Measurements from ENCODE around the gene PITPNM1.

GRCh38 chr11:67489203-67489884 lies 15.8 kb downstream of the PITPNM1 start:
- TF ChIP-seq CTCF (IDR thresholded peaks at IDR 0.05; ENCODE audit: insufficient read depth, low read length, poor library complexity, severe bottlenecking): no peak
- no peak for TF ChIP-seq EZH2phosphoT487 (conservative IDR thresholded peaks at IDR 0.05; ENCODE audit: low read length)

Measured in SU-DHL-6 (cell line).